Caki2 (cell line): Measurements from ENCODE around the gene PPP2R5C. TPM values are rescaled to one million over a fixed set of nuclear protein-coding genes. Genes with fewer than 3 reads are reported as not detected.
A peak's percentile ranks its signal among the peaks of the same experiment; 100 is the strongest.

Experiments used
- DNase-seq: peaks from one replicate; pipeline ENCODE4 v3.0.0-alpha.2; 2015; ENCODE audit warnings: low read depth
- in situ Hi-C: cut with HindIII; loops from 2 replicates; pipeline ENCODE4 v1.10.0; 2016; ENCODE audit warnings: low sequenced_read_pairs, low pct_unique_long_range_greater_than_20kb, mixed read lengths
- total RNA-seq: library from RNA; depleted of rRNA; stranded (reverse); fragments of >200 nt; shearing (Covaris generic); gene quantifications from 2 replicates; pipeline ENCODE4 v1.2.3, GENCODE V29; 2014; ENCODE audit warnings: low replicate concordance

PPP2R5C gene
- total RNA-seq, 1 experiment from 2014 or later: 63.8 TPM

- in situ Hi-C loops: no loop called here
- DNase-seq: no peak
These were observed 62.8 kb downstream of the PPP2R5C start for GRCh38 chr14:101824339-101824727.

- no peak for DNase-seq
- in situ Hi-C loops: no loop called here
These were observed 64.3 kb downstream of the PPP2R5C start for GRCh38 chr14:101825797-101826196.

GRCh38 chr14:101826351-101826750 lies 64.8 kb downstream of the PPP2R5C start:
- in situ Hi-C loops: no loop called here
- no peak for DNase-seq

GRCh38 chr14:101827286-101827685 lies 65.8 kb downstream of the PPP2R5C start:
- DNase-seq: peak; percentile 29
- in situ Hi-C loops: no loop called here

GRCh38 chr14:101828046-101828445 lies 66.5 kb downstream of the PPP2R5C start:
- in situ Hi-C loops: no loop called here
- no peak for DNase-seq

- in situ Hi-C loops: no loop called here
These were observed 68.8 kb downstream of the PPP2R5C start for GRCh38 chr14:101830271-101830670.

GRCh38 chr14:101833045-101833444 lies 71.5 kb downstream of the PPP2R5C start:
- no peak for DNase-seq
- in situ Hi-C loops: no loop called here

More at GRCh38 chr14:101830271-101830670, 68.8 kb downstream of the PPP2R5C start:
- DNase-seq: no peak

- DNase-seq: no peak
- in situ Hi-C loops: no loop called here
These were observed 72.9 kb downstream of the PPP2R5C start for GRCh38 chr14:101834397-101834796.

- DNase-seq: no peak
- in situ Hi-C loops: no loop called here
These were observed 73.5 kb downstream of the PPP2R5C start for GRCh38 chr14:101834800-101835547.

GRCh38 chr14:101835566-101835965 lies 74.1 kb downstream of the PPP2R5C start:
- in situ Hi-C loops: no loop called here
- no peak for DNase-seq

- no peak for DNase-seq
- in situ Hi-C loops: no loop called here
These were observed 74.6 kb downstream of the PPP2R5C start for GRCh38 chr14:101836135-101836534.

- DNase-seq: no peak
- in situ Hi-C loops: no loop called here
These were observed 77.0 kb downstream of the PPP2R5C start for GRCh38 chr14:101838476-101838875.

GRCh38 chr14:101839236-101839635 lies 77.7 kb downstream of the PPP2R5C start:
- in situ Hi-C loops: no loop called here
- no peak for DNase-seq

GRCh38 chr14:101839661-101840060 lies 78.2 kb downstream of the PPP2R5C start:
- in situ Hi-C loops: no loop called here
- DNase-seq: no peak

GRCh38 chr14:101840649-101841369 lies 79.3 kb downstream of the PPP2R5C start:
- no peak for DNase-seq
- in situ Hi-C loops: no loop called here

GRCh38 chr14:101843038-101843437 lies 81.5 kb downstream of the PPP2R5C start:
- no peak for DNase-seq
- in situ Hi-C loops: no loop called here

- in situ Hi-C loops: no loop called here
- DNase-seq: no peak
These were observed 82.2 kb downstream of the PPP2R5C start for GRCh38 chr14:101843665-101844064.

- in situ Hi-C loops: no loop called here
- DNase-seq: no peak
These were observed 82.7 kb downstream of the PPP2R5C start for GRCh38 chr14:101844219-101844618.

- no peak for DNase-seq
- in situ Hi-C loops: no loop called here
These were observed 83.2 kb downstream of the PPP2R5C start for GRCh38 chr14:101844751-101845150.

- in situ Hi-C loops: no loop called here
- no peak for DNase-seq
These were observed 84.0 kb downstream of the PPP2R5C start for GRCh38 chr14:101845496-101845895.
